NB4 (cell line): Measurements from ENCODE around the gene ZNF786.
"Not testable (repeated sequence)": the region's sequence is repeated elsewhere in the genome, so short reads cannot be mapped to it uniquely, and the experiment has no call there.

ENCODE experiments used
- DNase-seq: peaks from one replicate; pipeline ENCODE4 v3.0.0; 2010; ENCODE audit warnings: low read depth
- H3K4me3 ChIP-seq: one replicate; pipeline ENCODE4 v1.5.1; 2011; ENCODE audit warnings: mild to moderate bottlenecking, low read depth, low read length, moderate library complexity
- MYC ChIP-seq: IDR thresholded peaks from 2 replicates; pipeline ENCODE4 v1.6.1; 2011; ENCODE audit warnings: low read depth, low read length
- POLR2A ChIP-seq: IDR thresholded peaks from 2 replicates; pipeline ENCODE4 v1.6.1; 2011; ENCODE audit warnings: mild to moderate bottlenecking; ENCODE audit not compliant: insufficient read length; ENCODE audit errors: extremely low read depth
- TF ChIP-seq, protein P1 (sequence below): IDR thresholded peaks from one replicate; pipeline ENCODE4 v1.5.1; 2012; ENCODE audit warnings: low read depth, low read length
- TF ChIP-seq, protein P2 (sequence below): IDR thresholded peaks from 2 replicates; pipeline ENCODE4 v1.6.1; 2011; ENCODE audit warnings: low read depth, low read length

ZNF786 gene

DNA sequence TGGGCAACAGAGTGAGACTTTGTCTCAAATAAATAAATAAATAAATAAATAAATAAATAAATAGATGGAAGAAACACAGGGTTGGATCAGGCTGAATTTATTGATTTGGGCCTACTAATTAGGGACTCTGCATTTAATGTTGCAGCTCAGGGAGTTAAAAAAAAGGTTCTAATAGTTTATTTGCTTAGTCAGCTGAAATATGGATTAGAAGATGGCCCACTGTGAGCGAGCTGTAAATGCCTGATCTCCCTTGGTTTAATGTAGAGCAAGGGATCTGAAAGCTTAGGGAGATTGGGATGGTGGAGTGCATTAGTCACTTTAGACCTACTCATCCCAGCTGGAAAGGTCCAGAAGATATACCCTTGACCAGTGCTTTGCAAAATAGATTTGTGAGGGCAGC, 37.1 kb downstream of the ZNF786 start:
- H3K4me3 ChIP-seq, result no peak overlapping the region
- TF ChIP-seq, protein P1, sequence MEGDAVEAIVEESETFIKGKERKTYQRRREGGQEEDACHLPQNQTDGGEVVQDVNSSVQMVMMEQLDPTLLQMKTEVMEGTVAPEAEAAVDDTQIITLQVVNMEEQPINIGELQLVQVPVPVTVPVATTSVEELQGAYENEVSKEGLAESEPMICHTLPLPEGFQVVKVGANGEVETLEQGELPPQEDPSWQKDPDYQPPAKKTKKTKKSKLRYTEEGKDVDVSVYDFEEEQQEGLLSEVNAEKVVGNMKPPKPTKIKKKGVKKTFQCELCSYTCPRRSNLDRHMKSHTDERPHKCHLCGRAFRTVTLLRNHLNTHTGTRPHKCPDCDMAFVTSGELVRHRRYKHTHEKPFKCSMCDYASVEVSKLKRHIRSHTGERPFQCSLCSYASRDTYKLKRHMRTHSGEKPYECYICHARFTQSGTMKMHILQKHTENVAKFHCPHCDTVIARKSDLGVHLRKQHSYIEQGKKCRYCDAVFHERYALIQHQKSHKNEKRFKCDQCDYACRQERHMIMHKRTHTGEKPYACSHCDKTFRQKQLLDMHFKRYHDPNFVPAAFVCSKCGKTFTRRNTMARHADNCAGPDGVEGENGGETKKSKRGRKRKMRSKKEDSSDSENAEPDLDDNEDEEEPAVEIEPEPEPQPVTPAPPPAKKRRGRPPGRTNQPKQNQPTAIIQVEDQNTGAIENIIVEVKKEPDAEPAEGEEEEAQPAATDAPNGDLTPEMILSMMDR, result no peak
- no peak for TF ChIP-seq POLR2A
- TF ChIP-seq, protein P2, sequence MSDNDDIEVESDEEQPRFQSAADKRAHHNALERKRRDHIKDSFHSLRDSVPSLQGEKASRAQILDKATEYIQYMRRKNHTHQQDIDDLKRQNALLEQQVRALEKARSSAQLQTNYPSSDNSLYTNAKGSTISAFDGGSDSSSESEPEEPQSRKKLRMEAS, result no peak
- DNase-seq, result no peak

DNA sequence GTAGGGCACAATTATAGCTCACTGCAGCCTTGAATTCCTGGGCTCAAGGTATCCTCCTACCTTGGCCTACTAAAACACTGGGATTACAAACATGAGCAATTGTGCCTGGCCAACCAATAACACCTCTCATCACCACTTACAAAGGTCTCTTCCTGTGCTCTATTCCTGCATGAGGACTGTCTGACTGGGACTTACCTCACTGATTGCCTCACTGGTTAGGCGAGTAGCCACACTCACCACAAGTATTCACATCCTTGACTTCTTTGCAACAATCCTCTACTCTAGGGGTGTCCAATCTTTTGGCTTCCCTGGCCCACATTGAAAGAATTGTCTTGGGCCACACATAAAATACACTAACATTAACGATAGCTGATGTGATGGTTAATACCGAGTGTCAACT, 39.6 kb downstream of the ZNF786 start:
- no peak for DNase-seq
- H3K4me3 ChIP-seq, result no peak overlapping the region
- TF ChIP-seq, protein P2, result no peak
- TF ChIP-seq, protein P1, result no peak
- TF ChIP-seq POLR2A (no peak), MYC (no peak)

DNA sequence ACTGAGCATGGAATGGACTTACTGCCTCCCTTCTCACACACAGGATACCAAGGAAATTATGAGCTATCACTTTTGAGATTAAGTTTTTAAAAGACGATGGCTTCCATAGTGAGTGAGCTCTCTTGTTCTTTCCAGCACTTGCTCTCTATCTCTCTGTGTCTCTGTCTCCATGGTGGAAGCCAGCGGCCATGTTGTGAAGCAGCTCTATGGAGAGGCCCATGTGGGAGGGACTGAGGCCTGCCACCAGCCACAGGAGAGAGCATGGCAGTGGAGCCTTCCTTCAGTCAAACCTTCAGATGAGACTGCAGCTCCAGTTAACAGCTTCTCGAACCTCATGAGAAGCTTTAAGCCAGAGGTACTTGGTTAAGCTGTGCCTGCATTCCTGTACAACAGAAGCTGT, 41.7 kb downstream of the ZNF786 start:
- no peak overlapping the region for H3K4me3 ChIP-seq
- no peak for DNase-seq
- TF ChIP-seq POLR2A (no peak), MYC (no peak)
- TF ChIP-seq, protein P2, result no peak
- TF ChIP-seq, protein P1, result no peak

DNA sequence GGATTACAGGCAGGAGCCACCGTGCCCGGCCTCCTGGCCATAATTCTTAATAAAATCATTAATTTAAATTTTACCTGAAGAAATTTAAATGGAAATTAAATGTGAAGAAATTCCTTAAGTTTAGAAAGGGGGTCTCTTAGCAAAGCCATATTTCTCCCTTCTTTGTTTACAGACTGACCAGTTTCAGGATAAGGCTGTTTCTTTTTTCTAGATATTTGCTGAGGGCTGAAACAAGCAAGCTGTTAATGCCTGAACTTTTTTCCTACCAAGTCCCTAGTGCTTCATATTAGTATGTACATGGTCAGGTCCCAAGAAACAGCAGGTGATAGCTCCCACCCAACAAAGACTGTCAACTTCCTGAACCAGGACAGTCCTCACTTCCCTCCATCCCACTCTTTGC, 44.1 kb downstream of the ZNF786 start:
- DNase-seq, result no peak
- no peak overlapping the region for H3K4me3 ChIP-seq
- no peak for TF ChIP-seq MYC
- TF ChIP-seq POLR2A, result no peak
- TF ChIP-seq, protein P2, result no peak
- TF ChIP-seq, protein P1, result no peak

DNA sequence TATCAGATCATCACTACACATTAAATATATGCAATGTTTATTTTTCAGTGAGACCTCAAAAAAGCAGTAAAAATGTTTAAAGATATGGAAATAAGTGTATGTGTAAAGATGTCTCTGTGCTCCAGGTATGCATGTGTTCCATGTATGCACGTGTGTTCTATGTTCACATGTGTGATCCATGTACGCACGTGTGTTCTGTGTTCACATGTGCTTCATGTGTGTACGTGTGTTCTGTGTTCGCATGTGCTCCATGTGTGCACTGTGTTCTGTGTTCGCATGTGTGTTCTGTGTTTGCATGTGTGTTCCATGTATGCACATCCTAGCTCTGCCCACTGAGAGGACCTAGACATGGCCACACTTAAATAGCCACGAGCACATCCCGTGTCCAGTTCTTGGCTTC, 46.6 kb downstream of the ZNF786 start:
- no peak for DNase-seq
- TF ChIP-seq, protein P2, result peak; percentile 52
- TF ChIP-seq MYC, result no peak
- H3K4me3 ChIP-seq, result no peak overlapping the region

DNA sequence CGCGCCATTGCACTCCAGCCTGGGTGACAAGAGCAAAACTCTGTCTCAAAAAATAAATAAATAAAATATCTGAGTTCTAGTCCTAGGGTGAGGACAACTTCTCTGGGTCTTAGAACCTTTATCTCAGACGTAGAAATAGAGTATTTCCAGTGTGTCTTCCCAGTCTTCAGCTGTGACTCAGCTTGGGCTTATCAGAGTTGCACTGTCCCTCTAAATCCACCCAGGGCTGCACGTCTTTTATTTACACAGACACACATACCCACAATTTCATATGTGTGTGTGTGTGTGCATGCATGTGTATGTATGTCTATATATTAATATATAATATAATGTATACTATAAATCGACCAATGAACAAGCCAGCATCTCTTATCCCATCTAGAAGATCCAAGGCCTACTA, 49.2 kb downstream of the ZNF786 start:
- TF ChIP-seq, protein P1, result no peak
- TF ChIP-seq POLR2A (no peak), MYC (no peak)
- TF ChIP-seq, protein P2, result no peak
- no peak for DNase-seq
- no peak overlapping the region for H3K4me3 ChIP-seq

DNA sequence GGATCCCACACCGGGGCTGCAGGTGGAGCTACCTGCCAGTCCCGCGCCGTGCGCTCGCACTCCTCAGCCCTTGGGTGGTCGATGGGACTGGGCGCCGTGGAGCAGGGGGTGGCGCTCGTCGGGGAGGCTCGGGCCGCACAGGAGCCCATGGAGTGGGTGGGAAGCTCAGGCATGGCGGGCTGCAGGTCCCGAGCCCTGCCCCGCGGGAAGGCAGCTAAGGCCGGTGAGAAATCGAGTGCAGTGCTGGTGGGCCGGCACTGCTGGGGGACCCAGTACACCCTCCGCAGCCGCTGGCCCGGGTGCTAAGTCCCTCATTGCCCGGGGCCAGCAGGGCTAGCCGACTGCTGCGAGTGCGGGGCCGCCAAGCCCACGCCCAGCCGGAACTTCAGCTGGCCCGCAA, 51.9 kb downstream of the ZNF786 start:
- not testable (repeated sequence) for DNase-seq

More for the DNA sequence above, 51.9 kb downstream of the ZNF786 start:
- H3K4me3 ChIP-seq, result not testable (repeated sequence)
